PC-9 (cell line): ENCODE measurements around the gene PRLR.

ENCODE experiments used
- EZH2 ChIP-seq: fragments of 200-600 bp; sonication (generic); IDR thresholded peaks from 2 replicates; pipeline ENCODE4 v1.8.0; 2017; ENCODE audit warnings: antibody characterized with exemption, low read depth
- TF ChIP-seq, protein P1 (sequence below): fragments of 200-600 bp; sonication (generic); conservative IDR thresholded peaks from 2 replicates; pipeline ENCODE4 v1.6.1; 2017; ENCODE audit warnings: mixed run types, antibody characterized with exemption, mild to moderate bottlenecking, moderate library complexity

DNA sequence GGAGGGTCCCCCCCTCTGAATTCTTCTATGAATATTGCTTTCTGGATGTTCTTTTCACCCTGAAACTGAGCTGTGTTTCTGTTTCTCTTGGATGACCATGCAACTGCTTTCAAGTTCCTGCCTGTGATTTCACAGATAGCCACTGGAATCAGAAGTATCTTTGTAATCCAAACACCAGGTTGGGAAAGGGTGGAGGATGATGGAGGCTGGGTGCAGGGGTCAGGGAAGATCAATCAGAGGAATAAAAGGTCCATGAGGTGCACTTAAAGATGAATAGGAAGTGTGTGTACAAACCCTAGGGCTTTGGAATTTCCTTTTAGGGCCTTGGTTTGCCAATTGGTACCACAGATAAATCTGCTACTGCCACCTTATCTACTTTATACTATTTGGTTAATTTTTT is 114.4 kb downstream of the PRLR start:
- no peak for TF ChIP-seq EZH2
- TF ChIP-seq, protein P1, sequence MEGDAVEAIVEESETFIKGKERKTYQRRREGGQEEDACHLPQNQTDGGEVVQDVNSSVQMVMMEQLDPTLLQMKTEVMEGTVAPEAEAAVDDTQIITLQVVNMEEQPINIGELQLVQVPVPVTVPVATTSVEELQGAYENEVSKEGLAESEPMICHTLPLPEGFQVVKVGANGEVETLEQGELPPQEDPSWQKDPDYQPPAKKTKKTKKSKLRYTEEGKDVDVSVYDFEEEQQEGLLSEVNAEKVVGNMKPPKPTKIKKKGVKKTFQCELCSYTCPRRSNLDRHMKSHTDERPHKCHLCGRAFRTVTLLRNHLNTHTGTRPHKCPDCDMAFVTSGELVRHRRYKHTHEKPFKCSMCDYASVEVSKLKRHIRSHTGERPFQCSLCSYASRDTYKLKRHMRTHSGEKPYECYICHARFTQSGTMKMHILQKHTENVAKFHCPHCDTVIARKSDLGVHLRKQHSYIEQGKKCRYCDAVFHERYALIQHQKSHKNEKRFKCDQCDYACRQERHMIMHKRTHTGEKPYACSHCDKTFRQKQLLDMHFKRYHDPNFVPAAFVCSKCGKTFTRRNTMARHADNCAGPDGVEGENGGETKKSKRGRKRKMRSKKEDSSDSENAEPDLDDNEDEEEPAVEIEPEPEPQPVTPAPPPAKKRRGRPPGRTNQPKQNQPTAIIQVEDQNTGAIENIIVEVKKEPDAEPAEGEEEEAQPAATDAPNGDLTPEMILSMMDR = no peak
